ENCODE data around the gene RAB6C. TPM values are rescaled to one million over a fixed set of nuclear protein-coding genes. Genes with fewer than 3 reads are reported as not detected.

The RAB6C gene
- total and polyA plus RNA-seq, 10 of the 15 experiments (the other 5 are each of a cell fraction or from before 2014, with no cell fraction given) = not detected

- TF ChIP-seq HDAC6 (IDR thresholded peaks at IDR 0.05; ENCODE audit: unreplicated experiment) (no peak), PML (IDR thresholded peaks at IDR 0.05; ENCODE audit: low read length) (no peak), MXI1 (IDR thresholded peaks at IDR 0.05; ENCODE audit: low read depth, low read length) (no peak), ZNF207 (IDR thresholded peaks at IDR 0.05; ENCODE audit: borderline replicate concordance) (no peak), CREM (IDR thresholded peaks at IDR 0.05; ENCODE audit: low read depth) (no peak), RBBP5 (conservative IDR thresholded peaks at IDR 0.05) (no peak), NRF1 (conservative IDR thresholded peaks at IDR 0.05; ENCODE audit: low read depth, low read length) (no peak), KAT2A (conservative IDR thresholded peaks at IDR 0.05; ENCODE audit: control insufficient read depth, low read depth, low read length) (no peak)
Observed at GRCh38 chr2:129934044-129934822, 45.2 kb upstream of the RAB6C start (continued).

- no peak for FAIRE-seq
- no peak overlapping the region for H3K4me2 ChIP-seq (ENCODE audit: control insufficient read depth, insufficient read depth)
- no peak for ATAC-seq
- 0% methylated on average over 1 of the region's 1 CpG for WGBS (ENCODE audit: insufficient coverage, insufficient replicate concordance, low lambda C conversion rate, missing lambda C conversion rate)
- no peaks in the 10 kb centered on the region for H3K79me2 ChIP-seq (ENCODE audit: control insufficient read depth, insufficient read depth, low read length)
- RAD21 ChIA-PET (ENCODE audit: unreplicated experiment) = no interaction called here
- no TSS peak for BruUV-seq (replicated peaks)
- H2AFZ ChIP-seq (ENCODE audit: control insufficient read depth, low read depth, low read length) = no peak overlapping the region
- in situ Hi-C loops (cut with MboI) = loop anchor here (5.0 to 10.0 kb wide), 2 partner anchors 1220 to 1477 kb away; no protein-coding TSS in a partner anchor
- H4K20me1 ChIP-seq (ENCODE audit: control insufficient read depth, insufficient read depth) = no peaks in the 10 kb centered on the region
- CTCF ChIA-PET = interaction anchor here (2.7 kb wide), 1 partner anchor 1478 kb away, joined by 36 read pairs; no protein-coding TSS in a partner anchor
- intact Hi-C loops (cut with micrococcal nuclease; ENCODE audit: unreplicated experiment) = no loop called here
- DNase-seq (ENCODE audit: low read depth, low spot score) = no peak
- H3K9ac ChIP-seq (ENCODE audit: control insufficient read depth, insufficient read depth, low read length) = no peak overlapping the region
- no peaks in the 10 kb centered on the region for H3K36me3 ChIP-seq (ENCODE audit: control insufficient read depth in 2 of 2, insufficient read depth in 2 of 2, low read length in 1 of 2)
- POLR2A ChIA-PET = no interaction called here
- H3K27me3 ChIP-seq (replicated peaks in 1 of 2; ENCODE audit: control insufficient read depth in 2 of 2, insufficient read depth in 2 of 2, low read length in 1 of 2) = no peaks in the 10 kb centered on the region; a peak in 1 of 4 replicates
- no peaks in the 10 kb centered on the region for H3K9me3 ChIP-seq (replicated peaks; ENCODE audit: control insufficient read depth, insufficient read depth, low read length)
- SMC1A ChIA-PET (ENCODE audit: uncharacterized antibody, unreplicated experiment) = no interaction called here
- H3K27ac ChIP-seq (ENCODE audit: control insufficient read depth, insufficient read depth) = no peak overlapping the region
- no peak overlapping the region for H3K4me3 ChIP-seq
- H3K4me1 ChIP-seq (ENCODE audit: control insufficient read depth, insufficient read depth, low read length) = no peaks in the 10 kb centered on the region
- no peak for TF ChIP-seq PRDM15 (CRISPR knock-in tag; IDR thresholded peaks at IDR 0.05)
- no peak for TF ChIP-seq HDGF (IDR thresholded peaks at IDR 0.05)
- TF ChIP-seq SPI1 (IDR thresholded peaks at IDR 0.05; ENCODE audit: borderline replicate concordance, insufficient read depth, low read depth, low read length) = no peak
- no peak for TF ChIP-seq ZBTB40 (IDR thresholded peaks at IDR 0.05; ENCODE audit: borderline replicate concordance)
- TF ChIP-seq SMARCA5 (IDR thresholded peaks at IDR 0.05) = no peak
- TF ChIP-seq SUZ12 (IDR thresholded peaks at IDR 0.05; ENCODE audit: unreplicated experiment) = no peak
- no peak for TF ChIP-seq WRNIP1 (IDR thresholded peaks at IDR 0.05; ENCODE audit: borderline replicate concordance, low read depth, low read length)
- TF ChIP-seq DPF2 (IDR thresholded peaks at IDR 0.05) = no peak
- TF ChIP-seq RB1 (IDR thresholded peaks at IDR 0.05; ENCODE audit: borderline replicate concordance) = no peak
Observed at GRCh38 chr2:129935118-129935517, 44.3 kb upstream of the RAB6C start.

All from GM12878 (cell line).